ENCODE measurements around the gene EEFSEC. TPM values are rescaled to one million over a fixed set of nuclear protein-coding genes. Genes with fewer than 3 reads are reported as not detected.

EEFSEC gene
- total and polyA plus RNA-seq, 2 of the 8 experiments (the other 6 are each of a cell fraction or from before 2014, with no cell fraction given) = 13.1 to 19.8 TPM

DNA sequence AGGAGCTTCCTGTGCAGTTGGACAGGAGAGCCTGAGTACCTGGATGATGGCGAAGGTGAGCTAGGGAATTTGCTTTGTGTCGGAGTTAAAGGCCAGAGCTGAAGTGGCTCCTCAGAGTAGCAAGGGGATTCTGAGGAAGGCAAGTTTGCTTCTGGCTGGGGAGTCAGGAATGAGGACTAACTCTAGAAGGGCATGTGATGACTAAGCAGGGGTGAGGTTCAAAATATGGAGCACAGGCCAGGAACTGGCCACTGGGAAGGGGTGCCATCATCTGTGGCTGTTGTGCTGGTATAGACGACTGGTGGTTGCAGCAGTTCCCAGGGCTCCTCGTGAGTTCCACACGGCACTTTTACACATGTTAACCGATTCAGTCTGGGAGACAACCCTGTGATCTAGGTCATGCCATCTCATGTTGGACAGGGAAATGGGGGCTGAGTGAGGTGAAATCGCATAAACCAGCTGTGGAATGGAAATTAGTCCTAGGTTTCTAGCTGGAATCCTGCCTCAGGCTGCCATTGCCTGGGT lies 100.8 kb downstream of the EEFSEC start:
- CTCF ChIA-PET (ENCODE audit: partially characterized antibody) = interaction anchor here (0.6 to 7.7 kb wide), 14 partner anchors 8 to 438 kb away, joined by 3 to 63 read pairs (median 4); no protein-coding TSS in a partner anchor
- POLR2A ChIA-PET (ENCODE audit: partially characterized antibody) = no interaction called here
- TF ChIP-seq SIRT6 (IDR thresholded peaks at IDR 0.05; ENCODE audit: low read length) (no peak), YY1 (IDR thresholded peaks at IDR 0.05; ENCODE audit: low read depth, low read length) (no peak), TAF7 (optimal IDR thresholded peaks at IDR 0.05; ENCODE audit: borderline replicate concordance, low read depth, low read length) (no peak), JUN (IDR thresholded peaks at IDR 0.05; ENCODE audit: low read depth, low read length) (no peak), BRCA1 (IDR thresholded peaks at IDR 0.05; ENCODE audit: low read depth, low read length) (no peak)

More for the DNA sequence above, 100.8 kb downstream of the EEFSEC start:
- H3K36me3 ChIP-seq (ENCODE audit: control insufficient read depth in 2 of 4, insufficient read depth in 4 of 4, low read length in 3 of 4) = no peaks in the 10 kb centered on the region
- no peak overlapping the region for H3K56ac ChIP-seq (replicated peaks; ENCODE audit: insufficient read length, low read depth, low read length)
- DNase-seq (ENCODE audit: low read depth in 1 of 2, low spot score in 2 of 2) (no peak), FAIRE-seq (no peak)
- no peak overlapping the region for H2BK15ac ChIP-seq (ENCODE audit: low read length)
- peak overlapping the region; percentile 39; the same call in 1 of the 2 replicates for H2AK5ac ChIP-seq (ENCODE audit: low read depth, low read length)
- H3K79me1 ChIP-seq (ENCODE audit: low read depth, low read length) = no peaks in the 10 kb centered on the region
- H2BK5ac ChIP-seq (ENCODE audit: low read depth, low read length) = no peak overlapping the region
- H4K20me1 ChIP-seq (replicated peaks in 1 of 2; ENCODE audit: control insufficient read depth in 1 of 2, insufficient read depth in 2 of 2, low read length in 2 of 2) = no peaks in the 10 kb centered on the region
- no peak overlapping the region for H3K27ac ChIP-seq (ENCODE audit: low read depth, low read length)
- no peak overlapping the region for H4K5ac ChIP-seq (ENCODE audit: insufficient read length, low read depth, low read length)
- H2BK20ac ChIP-seq (ENCODE audit: low read length) = no peak overlapping the region
- H2BK12ac ChIP-seq (ENCODE audit: low read depth, low read length) = no peak overlapping the region
- no peak overlapping the region for H3K4me2 ChIP-seq (ENCODE audit: insufficient read depth in 1 of 2, low read depth in 2 of 2, low read length in 2 of 2)
- no peaks in the 10 kb centered on the region for H3K27me3 ChIP-seq (replicated peaks in 1 of 4; ENCODE audit: control insufficient read depth in 3 of 4, extremely low read depth in 1 of 4, insufficient read depth in 3 of 4, low read length in 3 of 4)
- 0 out of 7 replicates have a peak, but pooled peaks cover 0 to 5% (median 0%) of the 10 kb centered on the region in 4 experiments for H3K4me1 ChIP-seq (replicated peaks in 1 of 4; ENCODE audit: control insufficient read depth in 3 of 4, insufficient read depth in 4 of 4, low read length in 3 of 4)
- no peak overlapping the region for H3K14ac ChIP-seq (ENCODE audit: insufficient read length)
- H4K8ac ChIP-seq (ENCODE audit: extremely low read depth, insufficient read depth, low read length) = no peak overlapping the region
- H3K23me2 ChIP-seq (ENCODE audit: low read depth, low read length) = no peaks in the 10 kb centered on the region
- no peak overlapping the region for H3K4ac ChIP-seq (replicated peaks; ENCODE audit: insufficient read length, low read depth, low read length)
- 93% methylated on average over 7 of the region's 7 CpGs; no CpG with 5 or more reads in 1 of the 2 experiments for WGBS, 2 experiments (ENCODE audit: extremely low coverage in 1 of 2, insufficient coverage in 1 of 2, insufficient read length in 1 of 2, insufficient replicate concordance in 2 of 2, low coverage in 1 of 2, low lambda C conversion rate in 2 of 2, missing lambda C conversion rate in 1 of 2)
- no peak overlapping the region for H4K91ac ChIP-seq (replicated peaks; ENCODE audit: insufficient read length, low read length)
- no peaks in the 10 kb centered on the region for H3K79me2 ChIP-seq (ENCODE audit: control insufficient read depth in 1 of 2, insufficient read depth in 2 of 2, low read length in 2 of 2)
- H3K23ac ChIP-seq (ENCODE audit: insufficient read length) = no peak overlapping the region
- no peak overlapping the region for H2AFZ ChIP-seq (ENCODE audit: low read length)
- no peak overlapping the region for H3K9ac ChIP-seq (replicated peaks in 1 of 4; ENCODE audit: extremely low read depth in 1 of 4, low read depth in 3 of 4, low read length in 3 of 4)
- no peak overlapping the region for H3K18ac ChIP-seq (ENCODE audit: extremely low read depth, low read length)
- H2BK120ac ChIP-seq (replicated peaks; ENCODE audit: low read depth, low read length) = no peak overlapping the region
- no peak overlapping the region for H3K4me3 ChIP-seq (ENCODE audit: extremely low read depth in 1 of 4, insufficient read depth in 2 of 4, low read depth in 3 of 4, low read length in 4 of 4)
- no peaks in the 10 kb centered on the region; a peak in 1 of 4 replicates for H3K9me3 ChIP-seq (ENCODE audit: insufficient read depth in 2 of 2, low read depth in 1 of 2, low read length in 1 of 2)
